NCI-H2107 treated with DMSO at 0.1 percent for 48 hours (cell line): ENCODE measurements around the gene PLPP3.

Source experiments
- DNase-seq: peaks from one replicate; lab custom pipeline; 2025; ENCODE audit not compliant: unreplicated experiment; lab: John Stamatoyannopoulos, UW

The PLPP3 gene

DNA sequence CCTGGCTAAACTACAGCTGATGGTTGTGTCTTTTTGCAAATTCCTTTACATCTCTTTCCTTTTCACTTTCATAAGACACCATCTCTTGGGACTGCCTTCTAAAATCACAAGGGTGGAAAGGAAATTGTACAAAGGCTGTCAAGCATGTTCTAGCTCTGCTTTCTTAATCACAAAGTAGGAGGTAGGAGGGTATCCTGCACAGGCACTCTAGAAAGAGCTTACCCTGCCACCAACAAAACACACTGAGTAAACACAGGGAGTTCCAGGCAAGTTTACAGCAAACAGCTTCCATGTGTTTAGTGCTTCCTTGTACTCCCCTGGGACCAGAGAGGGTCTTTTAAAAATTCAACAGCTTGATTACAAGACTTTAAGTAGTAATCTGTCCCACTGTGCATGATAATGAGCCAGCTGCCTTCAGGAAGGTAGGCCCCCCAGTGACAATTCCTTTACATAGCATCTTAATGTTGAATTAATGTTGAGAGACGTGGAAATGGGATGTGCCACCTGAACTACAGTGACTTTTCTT is 2.4 kb downstream of the PLPP3 start:
- peak; percentile 62 for DNase-seq

DNA sequence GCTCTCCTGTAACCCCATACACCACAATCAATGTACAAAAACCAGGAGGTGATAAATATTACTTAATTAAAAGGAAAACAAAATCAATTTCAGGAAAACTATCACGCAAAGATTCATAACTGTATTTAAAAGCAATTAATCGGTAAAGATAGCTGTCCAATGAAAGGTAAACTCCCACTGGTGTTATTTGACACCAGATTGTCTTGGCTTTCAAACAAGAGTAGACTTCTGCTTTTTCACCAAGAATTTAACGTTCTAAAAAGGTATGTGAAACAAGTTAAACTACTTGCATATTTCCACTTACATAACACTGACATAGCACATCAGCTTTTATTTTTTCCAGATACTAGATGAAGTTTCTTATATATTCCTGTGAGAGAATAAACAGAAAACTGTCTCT is 3.5 kb downstream of the PLPP3 start:
- DNase-seq = no peak

DNA sequence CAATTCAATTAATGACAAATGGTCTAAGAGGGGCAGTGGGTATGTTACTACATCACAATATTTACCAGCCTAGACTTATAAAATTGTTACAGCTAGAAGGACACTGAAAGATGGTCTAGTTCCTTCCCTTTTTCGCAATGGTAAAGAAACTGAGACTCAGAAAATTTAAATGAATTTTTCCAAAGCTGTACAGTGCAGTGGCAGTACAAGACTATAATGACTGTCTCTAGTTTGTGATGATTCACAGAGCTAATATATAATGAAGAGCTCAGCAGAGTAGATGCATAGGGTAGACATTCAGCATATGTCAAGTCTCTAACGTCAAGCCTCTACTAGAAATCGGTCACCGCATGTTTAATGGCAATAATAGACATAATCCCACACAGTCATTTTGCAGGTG is 4.6 kb downstream of the PLPP3 start:
- DNase-seq = no peak

DNA sequence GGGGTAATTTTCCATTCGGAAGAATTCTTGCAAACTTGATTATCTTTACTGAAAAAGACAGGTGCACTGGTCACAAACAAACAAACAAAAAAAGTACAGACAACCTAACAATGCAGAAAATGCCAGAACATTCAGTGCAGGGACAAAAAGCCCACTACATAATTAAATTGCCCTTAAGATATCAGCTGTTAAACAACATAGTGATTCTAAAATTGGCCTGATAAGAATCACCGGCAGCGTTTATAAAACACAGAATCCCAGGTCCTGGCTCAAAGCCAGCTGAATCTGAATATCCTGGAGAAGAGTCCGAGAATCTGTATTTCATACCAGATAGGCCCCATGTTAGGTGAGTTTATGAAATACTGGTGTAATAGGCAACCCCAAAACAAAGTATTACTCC is 6.1 kb downstream of the PLPP3 start:
- no peak for DNase-seq

DNA sequence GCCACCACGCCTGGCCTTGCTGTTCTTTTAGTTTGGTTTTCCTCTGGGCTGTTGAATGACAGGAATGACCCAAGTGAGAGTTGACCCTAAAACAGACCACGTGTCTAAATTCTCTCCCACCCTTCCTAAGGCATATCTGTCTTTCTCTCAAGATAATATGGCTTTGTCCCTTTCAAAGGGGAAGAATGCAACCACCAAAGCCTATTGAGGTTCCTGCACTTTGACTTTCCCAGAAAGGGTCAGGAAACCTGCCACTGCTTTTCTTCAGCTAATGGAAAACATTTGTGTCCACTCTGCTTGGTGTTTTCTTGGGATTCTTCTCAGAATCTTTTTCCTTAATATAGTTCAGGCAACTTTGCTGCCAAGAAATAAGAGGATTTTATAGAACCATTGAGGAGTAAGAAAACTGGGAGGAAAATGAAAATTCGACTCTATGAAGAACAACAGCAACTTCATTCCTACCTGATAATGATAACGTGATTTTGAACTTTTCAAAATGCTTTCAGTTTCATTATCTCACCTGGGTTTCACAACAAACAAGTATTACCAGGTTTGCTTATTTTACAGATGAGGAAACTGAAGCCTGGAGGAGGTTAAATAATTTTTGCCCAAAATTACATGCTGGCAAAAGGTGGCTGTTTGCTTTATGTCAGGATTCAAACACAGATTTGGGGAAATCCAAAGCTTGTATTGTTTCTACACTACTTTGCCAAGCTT is 6.9 kb downstream of the PLPP3 start:
- no peak for DNase-seq

DNA sequence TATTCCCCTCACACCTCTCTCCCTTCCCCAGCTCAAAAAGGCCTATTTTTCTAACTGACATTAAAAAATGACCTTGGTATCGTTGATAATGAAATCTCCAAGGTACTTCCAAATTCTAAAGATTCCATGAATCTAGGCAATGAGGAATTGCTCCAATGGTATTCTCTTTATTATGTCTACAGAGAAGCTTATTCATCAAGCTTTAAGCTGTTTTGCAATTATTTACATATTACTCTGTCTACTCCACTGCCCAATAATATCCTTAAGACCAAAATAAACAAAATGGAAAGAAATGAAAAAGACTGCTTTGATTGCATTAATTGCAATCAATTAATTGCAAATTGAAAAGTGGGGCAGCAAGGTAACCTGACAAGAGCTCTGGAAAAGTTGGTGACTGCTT is 7.9 kb downstream of the PLPP3 start:
- no peak for DNase-seq

DNA sequence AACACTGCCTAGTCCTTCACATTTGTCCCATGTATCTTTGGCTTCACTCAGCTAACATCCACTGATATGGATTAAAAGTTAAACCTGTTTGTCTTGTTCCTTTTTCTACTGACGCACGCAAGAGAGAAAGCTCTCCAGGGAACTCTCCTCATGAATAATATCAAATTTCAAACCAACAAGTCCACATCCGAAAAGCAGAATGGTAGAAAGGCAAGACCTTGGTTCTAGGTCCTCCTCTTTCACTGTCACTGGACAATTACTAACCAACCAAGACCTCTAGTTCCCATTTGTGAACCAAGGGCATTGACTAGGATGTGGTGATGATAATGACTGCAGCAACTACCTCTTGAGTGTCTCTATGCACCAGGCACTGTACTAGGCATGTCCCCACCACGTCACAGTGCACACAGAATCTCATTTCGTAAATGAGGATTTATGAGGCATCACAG is 8.4 kb downstream of the PLPP3 start:
- peak; percentile 75 for DNase-seq

DNA sequence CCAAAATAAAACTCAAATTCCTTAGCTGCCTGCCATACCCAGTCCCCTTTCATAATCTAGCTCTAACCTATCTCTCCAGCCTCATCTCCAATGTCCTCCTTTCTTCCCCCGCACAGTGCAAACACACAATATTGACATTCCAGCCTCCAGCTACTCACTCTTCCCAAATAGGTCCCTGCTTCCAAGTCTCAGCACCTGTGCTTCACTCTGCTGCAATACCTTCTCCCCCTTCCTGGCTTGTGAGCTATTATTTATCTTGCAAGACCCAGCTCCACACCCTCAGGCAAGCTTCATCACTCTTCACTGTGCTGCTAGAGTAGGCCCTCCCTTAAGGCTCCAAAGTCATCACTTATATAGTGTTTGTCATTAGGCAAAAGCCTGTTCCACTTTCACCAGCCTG is 9.7 kb downstream of the PLPP3 start:
- DNase-seq = no peak

DNA sequence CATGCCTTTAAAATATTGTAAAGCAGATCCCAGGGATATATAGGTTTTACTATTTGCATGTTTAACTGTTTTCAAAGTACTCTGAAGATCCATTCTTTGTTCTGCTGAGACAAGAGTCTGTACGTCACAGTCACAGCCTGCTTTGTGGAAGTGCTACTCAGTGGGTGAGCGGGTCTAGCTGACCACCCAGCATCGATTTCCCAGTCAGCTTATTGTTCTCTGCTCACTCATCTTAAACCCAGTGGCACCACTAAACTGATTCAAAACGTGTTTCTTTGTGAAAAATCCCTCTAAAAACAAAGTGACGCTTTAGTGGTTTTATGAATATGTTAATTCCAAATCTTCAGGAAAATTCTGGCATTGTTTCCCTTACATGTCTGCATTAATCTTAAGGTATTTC is 12.4 kb downstream of the PLPP3 start:
- DNase-seq = no peak

DNA sequence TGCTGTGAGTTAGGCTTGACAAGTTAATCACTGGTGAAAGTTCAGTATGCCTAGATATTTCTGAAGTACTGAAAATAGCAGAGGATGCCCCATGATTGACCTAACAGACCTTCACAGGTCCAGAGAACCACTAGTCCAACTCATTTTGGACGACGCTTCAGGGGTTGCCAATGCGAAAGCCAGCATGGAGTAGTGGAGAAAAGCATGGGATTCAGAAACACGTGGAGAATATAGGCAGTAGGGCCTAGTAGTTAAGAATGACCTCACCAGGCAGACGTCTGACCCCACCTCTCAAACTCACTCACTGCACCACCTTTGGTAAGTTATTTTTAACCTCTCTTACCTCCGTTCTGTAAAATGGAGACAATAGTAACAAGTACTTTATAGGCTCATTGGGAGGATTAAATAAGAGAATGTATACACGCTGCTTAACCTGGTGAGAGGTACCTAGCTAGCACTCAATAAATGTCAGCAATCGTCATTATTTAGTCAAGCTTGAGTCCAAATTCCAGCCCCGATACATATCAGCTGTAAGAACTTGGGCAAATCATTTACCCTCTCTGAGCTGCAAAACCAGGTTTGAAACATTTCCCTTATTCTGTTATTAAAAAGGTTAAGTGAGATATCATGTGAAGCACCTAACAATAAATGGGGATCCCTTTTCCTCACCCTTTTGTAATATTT is 13.2 kb downstream of the PLPP3 start:
- no peak for DNase-seq

DNA sequence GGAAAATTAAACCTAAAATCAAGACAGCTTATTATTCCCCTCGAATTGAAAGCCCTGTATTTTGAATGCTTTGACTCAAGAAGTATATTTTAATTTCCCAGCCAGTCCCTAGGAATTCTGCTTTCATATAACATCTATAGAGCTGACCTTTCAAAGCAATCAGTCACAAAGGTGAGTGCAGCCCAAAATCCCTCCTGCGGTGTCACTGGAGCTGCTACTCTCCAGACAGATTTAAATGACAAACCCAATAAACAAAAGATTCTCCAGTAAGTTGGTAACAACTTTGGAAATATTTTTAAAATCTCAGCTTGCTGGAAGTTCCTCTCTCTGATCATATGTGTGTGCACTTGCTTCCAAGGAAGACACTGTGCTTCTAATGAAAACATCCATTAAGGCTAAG is 14.7 kb downstream of the PLPP3 start:
- no peak for DNase-seq

DNA sequence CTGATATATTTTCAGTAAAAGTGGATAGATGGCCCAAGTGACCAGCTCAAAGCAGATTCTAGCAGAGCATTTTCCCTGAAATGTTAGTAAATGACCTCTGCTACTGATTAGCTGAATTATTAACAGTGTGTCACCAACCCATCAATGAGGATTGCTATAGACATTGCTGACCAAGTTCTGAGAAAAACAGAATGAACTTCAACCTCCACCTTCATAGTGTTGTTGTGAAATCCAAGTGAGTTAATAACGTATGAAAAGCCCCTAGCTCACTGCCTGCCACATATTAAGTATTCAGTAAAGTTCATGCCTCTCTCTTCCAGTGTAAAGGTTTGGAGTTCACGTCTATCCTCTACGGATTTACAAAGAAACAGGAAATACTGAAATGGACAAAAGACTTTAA is 15.8 kb downstream of the PLPP3 start:
- no peak for DNase-seq

DNA sequence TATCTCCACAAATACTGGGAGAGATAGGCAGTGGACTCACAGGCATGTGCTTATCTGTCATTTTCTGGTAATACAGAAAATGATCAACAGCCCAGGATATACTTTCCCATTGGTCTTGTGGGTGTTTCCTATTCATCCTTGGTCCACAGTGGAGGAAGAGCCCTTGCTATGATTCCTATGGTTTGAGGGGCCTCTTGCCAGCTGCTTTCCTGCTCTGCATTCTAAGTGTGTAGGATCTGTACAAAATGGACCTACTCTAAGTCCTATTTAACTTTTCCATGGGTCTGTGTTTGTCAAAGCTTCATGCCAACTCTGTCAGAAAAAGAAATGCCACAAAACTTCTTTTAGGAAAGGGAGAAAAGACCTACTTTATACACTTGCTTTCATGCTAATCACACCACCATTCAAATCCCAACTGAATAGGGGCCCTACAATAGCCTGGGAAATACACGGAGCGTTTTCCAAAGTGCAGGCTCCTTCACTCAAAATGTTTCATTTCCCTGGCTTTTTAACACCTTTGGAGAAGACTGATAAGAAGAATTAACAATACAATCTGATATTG is 16.4 kb downstream of the PLPP3 start:
- DNase-seq = no peak

DNA sequence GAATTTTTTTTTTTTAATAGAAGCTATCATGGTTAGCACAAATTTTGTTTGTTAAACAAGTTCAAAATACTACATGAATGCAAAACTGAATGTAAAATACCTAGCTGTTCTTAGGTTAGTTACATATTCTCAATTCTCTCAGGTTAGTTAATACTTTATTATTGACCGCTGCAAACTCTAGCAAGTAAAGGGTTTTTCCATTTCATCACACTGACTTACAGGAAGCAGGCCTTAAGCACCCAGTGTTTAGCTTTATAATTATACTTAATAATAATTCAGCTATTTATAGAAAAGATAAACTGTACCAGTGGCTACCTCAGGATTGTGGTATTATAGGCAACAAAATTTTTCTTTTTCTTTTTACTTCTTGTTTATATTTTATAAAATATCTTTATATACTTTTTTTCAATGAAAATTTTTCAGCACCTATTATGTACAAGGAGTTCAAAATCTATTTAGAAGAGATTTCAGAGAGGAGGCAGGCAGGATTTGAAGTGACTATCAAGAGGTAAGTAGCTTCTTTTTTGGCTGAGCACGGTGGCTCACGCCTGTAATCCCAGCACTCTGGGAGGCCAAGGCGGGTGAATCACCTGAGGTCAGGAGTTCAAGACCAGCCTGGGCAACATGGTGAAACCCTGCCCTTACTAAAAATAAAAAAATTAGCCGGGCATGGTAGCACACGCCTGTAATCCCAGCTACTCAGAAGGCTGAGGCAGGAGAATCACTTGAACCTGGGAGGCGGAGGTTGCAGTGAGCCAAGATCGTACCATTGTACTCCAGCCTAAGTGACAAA is 17.9 kb downstream of the PLPP3 start:
- DNase-seq = no peak

DNA sequence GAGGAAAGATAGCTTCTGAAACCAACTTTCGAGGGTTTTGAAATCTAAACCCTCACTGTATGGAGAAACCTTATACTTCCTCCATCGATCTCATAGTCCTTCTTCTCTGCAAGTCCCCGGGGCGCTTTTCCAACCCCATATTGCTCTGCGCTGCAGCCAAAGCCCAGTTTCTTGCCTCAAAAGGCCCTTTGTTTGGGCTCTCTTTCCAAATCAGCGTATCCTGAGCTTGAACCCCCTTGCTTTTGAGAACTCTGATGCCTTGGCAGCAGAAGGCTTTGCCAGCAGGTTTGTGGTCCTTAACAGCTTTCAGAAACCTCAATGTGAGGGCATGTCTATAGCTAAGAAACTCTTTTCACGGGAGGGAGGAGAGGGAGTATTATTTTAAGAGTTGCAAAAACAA is 21.6 kb downstream of the PLPP3 start:
- peak; percentile 18 for DNase-seq

DNA sequence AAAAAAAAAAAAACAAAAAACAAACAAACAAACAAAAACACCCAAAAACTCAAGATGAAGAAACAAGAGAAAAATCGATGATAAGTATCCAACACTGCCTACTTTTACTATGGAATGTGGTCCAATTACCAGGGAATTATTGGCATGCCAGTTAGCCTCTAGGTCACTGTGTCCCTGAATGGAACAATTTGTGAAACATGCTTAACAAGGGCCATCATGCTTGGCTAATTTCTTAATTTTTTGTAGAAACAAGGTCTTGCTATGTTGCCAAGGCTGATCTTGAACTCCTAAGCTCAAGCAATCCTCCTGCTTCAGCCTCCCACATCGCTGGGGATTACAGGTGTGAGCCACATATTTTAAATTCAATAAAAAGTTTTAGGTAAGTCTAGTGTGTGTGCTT is 23.9 kb downstream of the PLPP3 start:
- no peak for DNase-seq

DNA sequence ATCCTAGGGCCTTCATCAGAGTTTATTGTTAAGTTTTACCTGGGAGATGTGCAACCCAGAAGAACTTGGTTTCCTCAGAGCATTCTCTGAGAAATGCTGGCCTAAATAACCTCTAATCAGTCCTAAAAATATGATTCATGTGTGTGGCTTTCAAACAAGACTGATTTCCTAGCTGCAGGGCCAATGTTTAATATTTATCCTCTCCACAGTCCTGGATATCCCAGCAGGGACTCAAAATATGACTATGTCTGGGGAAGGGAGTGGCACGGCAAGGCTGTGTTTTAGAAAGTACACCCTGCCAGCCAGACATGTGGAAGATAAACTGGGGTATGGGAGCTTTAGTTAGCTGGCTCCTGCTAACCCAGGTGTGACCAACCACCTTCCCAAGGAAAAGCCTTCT is 26.3 kb downstream of the PLPP3 start:
- DNase-seq = no peak

DNA sequence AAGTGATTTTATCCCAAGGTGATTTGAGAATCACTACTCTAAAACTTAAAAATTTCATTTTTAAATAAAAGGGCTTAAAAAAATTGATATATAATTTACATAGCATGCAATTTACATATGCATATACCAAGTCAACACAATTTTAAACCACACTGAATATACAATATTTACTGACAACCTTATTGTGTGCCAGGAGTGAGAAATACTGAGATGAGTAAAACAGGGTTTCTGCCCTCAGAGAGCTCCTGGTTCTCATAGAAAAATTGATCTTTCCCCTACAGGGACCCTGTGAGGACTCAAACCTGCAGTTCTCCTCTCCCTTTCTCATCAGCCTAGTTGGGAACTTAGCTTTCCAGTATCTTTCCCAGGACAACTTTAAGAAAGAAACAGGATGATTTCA is 27.0 kb downstream of the PLPP3 start:
- DNase-seq = no peak

DNA sequence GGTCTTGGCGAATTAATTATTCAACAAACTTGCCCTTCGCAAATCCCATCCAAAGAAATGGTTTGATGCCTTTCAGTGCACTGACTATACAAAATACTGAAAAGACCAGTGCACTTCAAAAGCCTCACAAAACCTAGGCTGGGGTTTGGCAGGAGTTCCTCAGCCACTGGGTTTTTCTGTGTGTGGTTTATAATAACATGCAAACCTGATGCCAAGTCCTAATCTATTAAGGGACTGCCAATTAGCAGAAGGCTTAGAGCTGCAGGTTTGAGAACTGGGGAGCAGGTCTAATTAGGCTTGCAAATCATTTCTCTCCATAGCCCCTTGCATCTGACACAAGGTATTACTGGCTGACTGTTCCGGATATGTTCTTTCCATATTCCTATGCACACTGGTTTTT is 27.7 kb downstream of the PLPP3 start:
- peak; percentile 80 for DNase-seq

DNA sequence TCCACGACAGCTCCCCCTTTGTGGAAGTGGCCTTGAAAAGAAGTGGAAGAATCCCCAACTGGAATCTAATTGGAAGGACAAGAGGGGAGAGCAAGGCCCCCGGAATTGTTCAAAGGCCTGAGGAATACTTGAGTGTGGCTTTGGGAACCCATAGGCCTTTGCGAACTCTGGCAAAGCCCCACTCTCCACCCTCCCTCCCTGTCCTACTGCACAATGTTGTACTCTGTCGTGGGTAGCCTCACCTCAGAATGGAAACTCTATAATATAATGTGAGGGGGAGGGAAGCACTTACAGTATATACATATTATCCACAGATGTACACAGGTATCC is 28.5 kb downstream of the PLPP3 start:
- DNase-seq = no peak

DNA sequence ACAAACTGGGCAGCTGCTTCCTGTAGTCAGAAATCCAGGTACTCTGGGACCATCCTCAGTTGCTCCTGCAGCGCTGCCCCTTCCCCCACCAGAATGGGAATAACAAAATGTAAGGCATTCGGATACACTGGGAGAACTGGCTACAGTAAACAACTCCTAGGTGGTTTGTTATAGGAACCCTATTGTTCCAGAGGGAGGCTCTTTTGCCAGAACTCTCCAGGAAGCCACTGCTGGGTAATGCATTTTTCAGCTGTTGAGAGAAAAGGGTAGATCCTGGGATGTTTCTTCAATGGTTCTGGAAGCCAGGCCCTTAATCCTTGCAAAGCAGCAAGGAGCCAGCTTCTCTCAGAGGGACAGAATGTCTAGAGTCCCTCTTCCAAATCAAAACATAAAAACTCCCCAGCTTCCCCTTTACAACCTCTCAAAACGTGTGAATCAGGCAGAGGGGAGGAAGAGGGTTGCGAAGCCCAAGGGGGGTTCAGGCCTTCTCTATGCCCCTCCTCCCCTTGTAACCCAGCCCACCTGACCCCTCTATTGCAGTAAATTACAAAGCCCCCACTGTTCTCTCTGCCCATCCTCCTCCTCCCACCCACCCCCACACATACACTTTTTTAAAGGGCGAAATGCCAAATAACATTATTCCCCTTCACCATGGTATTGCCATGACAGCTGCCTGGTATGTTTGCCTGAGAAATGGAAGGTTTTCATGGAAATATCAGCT is 29.1 kb downstream of the PLPP3 start:
- DNase-seq = peak; percentile 82
